ENCODE measurements around the gene CLPTM1. TPM values are rescaled to one million over a fixed set of nuclear protein-coding genes. Genes with fewer than 3 reads are reported as not detected.
"Not testable (repeated sequence)": the region's sequence is repeated elsewhere in the genome, so short reads cannot be mapped to it uniquely, and the experiment has no call there.

Gene CLPTM1, protein sequence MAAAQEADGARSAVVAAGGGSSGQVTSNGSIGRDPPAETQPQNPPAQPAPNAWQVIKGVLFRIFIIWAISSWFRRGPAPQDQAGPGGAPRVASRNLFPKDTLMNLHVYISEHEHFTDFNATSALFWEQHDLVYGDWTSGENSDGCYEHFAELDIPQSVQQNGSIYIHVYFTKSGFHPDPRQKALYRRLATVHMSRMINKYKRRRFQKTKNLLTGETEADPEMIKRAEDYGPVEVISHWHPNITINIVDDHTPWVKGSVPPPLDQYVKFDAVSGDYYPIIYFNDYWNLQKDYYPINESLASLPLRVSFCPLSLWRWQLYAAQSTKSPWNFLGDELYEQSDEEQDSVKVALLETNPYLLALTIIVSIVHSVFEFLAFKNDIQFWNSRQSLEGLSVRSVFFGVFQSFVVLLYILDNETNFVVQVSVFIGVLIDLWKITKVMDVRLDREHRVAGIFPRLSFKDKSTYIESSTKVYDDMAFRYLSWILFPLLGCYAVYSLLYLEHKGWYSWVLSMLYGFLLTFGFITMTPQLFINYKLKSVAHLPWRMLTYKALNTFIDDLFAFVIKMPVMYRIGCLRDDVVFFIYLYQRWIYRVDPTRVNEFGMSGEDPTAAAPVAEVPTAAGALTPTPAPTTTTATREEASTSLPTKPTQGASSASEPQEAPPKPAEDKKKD
- 10.9 and 24.3 TPM in 2 replicates for total RNA-seq (2014; rRNA removed; shearing (Covaris generic); ENCODE audit: low replicate concordance)

DNA sequence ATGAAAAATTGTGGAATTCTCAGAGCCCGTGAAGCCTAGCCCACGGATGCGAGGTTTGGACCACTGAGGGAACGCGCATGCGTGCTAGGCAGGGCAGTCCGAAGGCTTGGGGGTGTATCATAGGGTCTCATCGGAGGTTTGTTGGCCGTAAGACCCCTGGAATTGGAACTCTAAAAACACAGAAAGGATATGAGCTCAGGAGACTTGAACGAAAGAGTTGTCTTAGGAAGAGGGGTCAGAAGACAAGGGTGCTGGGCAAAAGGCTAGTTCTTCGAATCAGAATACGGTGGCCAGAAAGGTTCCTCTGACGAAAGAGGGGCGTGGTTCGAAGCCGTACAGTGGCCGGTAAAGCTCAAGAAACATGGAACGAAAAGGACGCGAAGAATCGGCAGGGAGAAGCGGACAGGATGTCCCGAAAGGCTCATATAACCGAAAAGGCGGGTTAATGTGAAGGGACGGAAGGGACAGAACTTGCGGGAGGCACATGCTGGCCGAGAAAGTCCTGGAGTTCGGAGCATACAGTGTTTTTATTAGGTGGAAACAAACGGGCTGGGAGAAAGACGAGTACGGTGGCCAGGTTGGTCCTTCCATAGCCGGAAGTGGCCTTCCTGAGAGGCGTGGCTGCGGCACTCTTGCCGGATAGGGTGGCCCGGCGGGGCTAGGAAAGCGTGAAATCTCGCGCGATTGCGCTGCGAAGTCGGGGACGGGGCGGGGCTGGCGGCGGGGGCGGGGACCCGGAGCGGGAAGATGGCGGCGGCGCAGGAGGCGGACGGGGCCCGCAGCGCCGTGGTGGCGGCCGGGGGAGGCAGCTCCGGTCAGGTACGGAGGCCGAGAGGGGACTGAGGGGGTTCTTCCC lies at the start of gene CLPTM1:
CLPTM1 (plus strand) TSS at position 732 of the 856 bp plus-strand sequence; CDS start at position 748, 16 bp downstream.
- DNase-seq (ENCODE audit: low read depth) = peak; percentile 98
- in situ Hi-C loops (cut with HindIII; ENCODE audit: low pct_unique_long_range_greater_than_20kb, low sequenced_read_pairs) = no loop called here

- no peak for DNase-seq (ENCODE audit: low read depth)
- in situ Hi-C loops (cut with HindIII; ENCODE audit: low pct_unique_long_range_greater_than_20kb, low sequenced_read_pairs) = no loop called here
These were observed 49.6 kb upstream of the CLPTM1 start, which contains the start of gene APOE for GRCh38 chr19:44905437-44906160. APOE (plus strand) TSS chr19:44905796; CDS start chr19:44906625, 829 bp downstream.

- in situ Hi-C loops (cut with HindIII; ENCODE audit: low pct_unique_long_range_greater_than_20kb, low sequenced_read_pairs) = no loop called here
- DNase-seq (ENCODE audit: low read depth) = no peak
These were observed 47.6 kb upstream of the CLPTM1 start for GRCh38 chr19:44907613-44908012.

GRCh38 chr19:44908074-44908835 lies 46.9 kb upstream of the CLPTM1 start:
- in situ Hi-C loops (cut with HindIII; ENCODE audit: low pct_unique_long_range_greater_than_20kb, low sequenced_read_pairs) = no loop called here
- no peak for DNase-seq (ENCODE audit: low read depth)

- DNase-seq (ENCODE audit: low read depth) = no peak
- in situ Hi-C loops (cut with HindIII; ENCODE audit: low pct_unique_long_range_greater_than_20kb, low sequenced_read_pairs) = no loop called here
These were observed 46.3 kb upstream of the CLPTM1 start for GRCh38 chr19:44908836-44909261.

DNA sequence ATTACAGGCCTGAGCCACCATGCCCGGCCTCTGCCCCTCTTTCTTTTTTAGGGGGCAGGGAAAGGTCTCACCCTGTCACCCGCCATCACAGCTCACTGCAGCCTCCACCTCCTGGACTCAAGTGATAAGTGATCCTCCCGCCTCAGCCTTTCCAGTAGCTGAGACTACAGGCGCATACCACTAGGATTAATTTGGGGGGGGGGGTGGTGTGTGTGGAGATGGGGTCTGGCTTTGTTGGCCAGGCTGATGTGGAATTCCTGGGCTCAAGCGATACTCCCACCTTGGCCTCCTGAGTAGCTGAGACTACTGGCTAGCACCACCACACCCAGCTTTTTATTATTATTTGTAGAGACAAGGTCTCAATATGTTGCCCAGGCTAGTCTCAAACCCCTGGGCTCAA lies 45.4 kb upstream of the CLPTM1 start:
- DNase-seq (ENCODE audit: low read depth) = no peak
- in situ Hi-C loops (cut with HindIII; ENCODE audit: low pct_unique_long_range_greater_than_20kb, low sequenced_read_pairs) = no loop called here

- in situ Hi-C loops (cut with HindIII; ENCODE audit: low pct_unique_long_range_greater_than_20kb, low sequenced_read_pairs); DNase-seq (ENCODE audit: low read depth): not testable (repeated sequence)
These were observed 43.3 kb upstream of the CLPTM1 start for GRCh38 chr19:44911896-44912295.

DNA sequence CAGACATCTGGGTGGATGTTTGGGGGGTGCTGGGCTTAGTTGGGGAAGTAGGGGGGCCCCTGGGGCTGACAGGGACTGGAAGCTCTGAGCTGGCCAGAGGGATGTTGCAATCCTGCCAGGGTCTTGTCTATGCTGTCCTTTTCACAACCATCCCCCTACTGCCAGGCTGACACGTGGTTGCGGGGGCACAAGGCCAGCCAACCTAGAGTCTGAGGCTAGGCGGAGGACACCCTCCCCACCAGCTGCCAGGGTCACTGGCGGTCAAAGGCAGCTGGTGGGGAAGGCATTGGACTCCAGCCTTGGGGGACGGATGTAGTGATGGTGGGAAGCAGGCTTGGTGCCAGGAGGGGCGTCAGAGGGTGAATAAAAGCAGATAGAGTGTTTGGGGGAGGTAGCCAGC lies 42.3 kb upstream of the CLPTM1 start:
- no peak for DNase-seq (ENCODE audit: low read depth)
- in situ Hi-C loops (cut with HindIII; ENCODE audit: low pct_unique_long_range_greater_than_20kb, low sequenced_read_pairs) = no loop called here

GRCh38 chr19:44913512-44914432 lies 41.4 kb upstream of the CLPTM1 start:
- in situ Hi-C loops (cut with HindIII; ENCODE audit: low pct_unique_long_range_greater_than_20kb, low sequenced_read_pairs); DNase-seq (ENCODE audit: low read depth): not testable (repeated sequence)

GRCh38 chr19:44914433-44915206 lies 40.6 kb upstream of the CLPTM1 start, which contains the start of gene APOC1:
APOC1 (plus strand) TSS chr19:44914608; CDS start chr19:44914892, 284 bp downstream.
- peak; percentile 95 for DNase-seq (ENCODE audit: low read depth)
- in situ Hi-C loops (cut with HindIII; ENCODE audit: low pct_unique_long_range_greater_than_20kb, low sequenced_read_pairs) = not testable (repeated sequence)

DNA sequence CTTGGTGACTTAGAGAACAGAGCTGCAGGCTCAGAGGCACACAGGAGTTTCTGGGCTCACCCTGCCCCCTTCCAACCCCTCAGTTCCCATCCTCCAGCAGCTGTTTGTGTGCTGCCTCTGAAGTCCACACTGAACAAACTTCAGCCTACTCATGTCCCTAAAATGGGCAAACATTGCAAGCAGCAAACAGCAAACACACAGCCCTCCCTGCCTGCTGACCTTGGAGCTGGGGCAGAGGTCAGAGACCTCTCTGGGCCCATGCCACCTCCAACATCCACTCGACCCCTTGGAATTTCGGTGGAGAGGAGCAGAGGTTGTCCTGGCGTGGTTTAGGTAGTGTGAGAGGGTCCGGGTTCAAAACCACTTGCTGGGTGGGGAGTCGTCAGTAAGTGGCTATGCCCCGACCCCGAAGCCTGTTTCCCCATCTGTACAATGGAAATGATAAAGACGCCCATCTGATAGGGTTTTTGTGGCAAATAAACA lies 30.9 kb upstream of the CLPTM1 start:
- DNase-seq (ENCODE audit: low read depth) = no peak
- in situ Hi-C loops (cut with HindIII; ENCODE audit: low pct_unique_long_range_greater_than_20kb, low sequenced_read_pairs) = no loop called here

DNA sequence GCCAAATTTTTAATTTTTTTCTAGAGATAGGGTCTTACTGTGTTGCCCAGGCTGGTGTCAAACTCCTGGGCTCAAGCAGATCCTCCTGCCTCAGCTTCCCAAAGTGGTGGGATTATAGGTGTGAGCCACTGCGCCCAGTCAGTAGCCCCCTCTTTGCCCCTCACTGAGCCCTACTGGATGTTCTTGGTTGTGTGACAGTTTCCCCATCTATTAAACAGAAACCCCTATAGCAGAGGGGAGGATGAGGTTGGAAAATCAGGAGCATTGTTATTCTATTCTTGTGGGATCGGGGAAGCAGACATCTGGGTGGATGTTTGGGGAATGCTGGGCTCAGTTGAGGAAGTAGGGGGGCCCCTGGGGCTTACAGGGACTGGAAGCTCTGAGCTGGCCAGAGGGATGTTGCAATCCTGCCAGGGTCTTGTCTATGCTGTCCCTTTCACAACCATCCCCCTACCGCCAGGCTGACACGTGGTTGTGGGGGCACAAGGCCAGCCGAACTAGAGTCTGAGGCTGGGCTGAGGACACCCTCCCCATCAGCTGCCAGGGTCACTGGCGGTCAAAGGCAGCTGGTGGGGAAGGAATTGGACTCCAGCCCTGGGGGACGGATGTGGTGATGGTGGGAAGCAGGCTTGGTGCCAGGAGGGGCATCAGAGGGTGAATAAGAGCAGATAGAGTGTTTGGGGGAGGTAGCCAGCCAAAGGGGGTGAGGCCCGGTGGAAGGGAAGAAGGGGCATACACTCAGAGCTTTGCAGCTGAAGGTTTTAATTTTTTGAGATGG lies 29.9 kb upstream of the CLPTM1 start:
- in situ Hi-C loops (cut with HindIII; ENCODE audit: low pct_unique_long_range_greater_than_20kb, low sequenced_read_pairs) = no loop called here
- no peak for DNase-seq (ENCODE audit: low read depth)

GRCh38 chr19:44926245-44927077 lies 28.7 kb upstream of the CLPTM1 start:
- in situ Hi-C loops (cut with HindIII; ENCODE audit: low pct_unique_long_range_greater_than_20kb, low sequenced_read_pairs); DNase-seq (ENCODE audit: low read depth): not testable (repeated sequence)

- no peak for DNase-seq (ENCODE audit: low read depth)
- in situ Hi-C loops (cut with HindIII; ENCODE audit: low pct_unique_long_range_greater_than_20kb, low sequenced_read_pairs) = no loop called here
These were observed 27.4 kb upstream of the CLPTM1 start for GRCh38 chr19:44927746-44928145.
